T-helper 1 cell (primary cell): ENCODE data around the gene VAV1.
"Not testable (repeated sequence)": the region's sequence is repeated elsewhere in the genome, so short reads cannot be mapped to it uniquely, and the experiment has no call there.

ENCODE experiments used
- DNase-seq, 5 donors: peaks; one replicate each; pipeline ENCODE4 v3.0.0-alpha.2; 2012 to 2020

Gene VAV1

DNA sequence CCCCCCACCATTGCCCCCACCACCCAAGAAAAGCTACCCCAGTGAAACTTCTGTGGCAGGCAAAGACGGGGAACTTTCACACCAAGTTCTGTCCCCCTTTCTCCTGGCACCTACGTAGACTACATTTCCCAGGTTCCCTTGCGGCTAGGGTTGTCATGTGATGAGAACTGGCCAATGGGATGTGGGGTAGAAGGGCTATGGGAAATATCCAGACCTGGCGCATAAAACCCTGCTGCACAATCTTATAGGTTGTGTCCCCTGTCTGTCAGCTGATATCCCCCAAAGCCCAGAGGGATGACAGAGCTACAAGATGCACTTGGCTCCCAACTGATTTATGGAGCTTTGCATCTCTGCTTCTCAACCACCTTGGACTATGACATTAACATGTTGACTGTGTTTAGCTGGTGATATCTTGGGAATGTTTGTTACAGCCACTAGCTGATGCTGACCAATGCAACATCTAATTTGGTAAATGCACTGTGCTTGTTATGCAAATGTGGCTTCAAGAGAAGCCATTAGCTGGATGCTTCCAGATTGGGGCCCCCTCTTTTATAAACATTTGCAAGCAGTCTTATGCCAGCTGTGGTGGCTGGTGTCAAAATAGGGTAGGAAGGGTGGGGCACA, 11.3 kb upstream of the VAV1 start:
- no peak for DNase-seq

GRCh38 chr19:6762253-6762797, 10.2 kb upstream of the VAV1 start:
- not testable (repeated sequence) for DNase-seq

DNA sequence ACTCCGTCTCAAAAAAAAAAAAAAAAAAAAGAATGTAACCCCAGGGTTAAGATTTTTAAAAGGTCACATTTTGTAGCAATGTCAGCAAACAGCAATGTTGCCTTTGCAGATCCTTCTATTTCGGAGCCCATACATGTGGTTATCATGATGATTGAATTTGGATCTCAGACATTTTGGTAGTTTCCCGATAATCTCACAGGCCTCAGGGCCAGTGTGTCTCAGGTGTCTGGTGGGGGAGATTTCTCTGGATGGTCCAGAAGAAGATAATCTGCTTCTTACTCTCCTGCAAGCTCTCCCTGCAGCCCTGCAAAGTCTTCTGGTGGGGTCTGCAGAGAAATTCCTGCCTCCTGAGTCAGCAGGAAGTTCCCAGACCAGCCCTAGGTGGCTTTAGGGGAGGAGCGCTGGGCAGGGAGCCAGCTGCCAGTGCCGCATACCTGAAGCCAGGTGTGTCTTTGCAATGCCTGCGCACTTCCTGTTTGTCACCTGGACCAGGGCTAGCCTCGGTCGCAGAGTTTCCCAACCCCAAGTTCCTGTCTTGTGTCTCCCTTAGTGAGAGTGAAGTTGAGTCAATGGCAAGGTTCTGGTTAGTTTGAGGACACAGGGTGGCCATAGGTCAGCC, 6.7 kb upstream of the VAV1 start:
- peak in 1 of 5 donors; percentile 32 for DNase-seq

DNA sequence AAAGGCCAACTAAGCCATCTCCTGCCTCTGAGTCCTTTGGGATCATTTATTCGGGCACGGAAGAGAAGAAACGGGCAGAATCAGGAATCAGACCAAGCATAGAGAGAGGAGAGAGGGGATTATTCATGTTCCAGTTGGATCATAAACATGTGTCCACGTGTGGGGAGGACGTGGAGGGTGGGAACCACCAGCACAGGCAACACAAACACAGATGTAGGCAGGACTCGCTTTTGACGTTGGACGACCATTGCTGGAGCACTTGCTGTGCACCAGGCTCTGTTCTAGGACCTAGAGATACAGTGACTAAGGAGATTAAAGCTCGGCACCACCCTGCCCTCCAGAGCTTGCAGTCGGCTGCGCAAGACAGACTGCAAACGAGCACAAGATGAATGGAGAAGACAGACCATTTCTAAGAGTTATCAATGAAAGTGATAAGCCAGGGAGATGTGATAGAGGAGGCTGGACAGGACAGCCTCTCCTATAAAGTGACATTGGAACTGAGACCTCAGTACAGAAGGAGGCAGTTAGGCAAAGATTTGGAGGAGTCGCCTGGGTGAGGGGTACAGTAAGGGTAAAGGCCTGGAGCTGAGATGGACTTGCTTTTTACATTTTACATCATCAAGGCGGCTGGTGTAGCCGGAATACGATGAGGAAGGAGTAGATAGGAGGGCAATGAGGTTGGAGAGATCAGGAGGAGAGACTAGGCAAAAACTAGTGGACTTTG, 6.0 kb upstream of the VAV1 start:
- peak in 1 of 5 donors; percentile 31 for DNase-seq

- no peak for DNase-seq
These were observed 5.5 kb upstream of the VAV1 start for GRCh38 chr19:6767081-6767356.

- peak; percentile 88 to 96 (median 92) for DNase-seq
These were observed 4.9 kb upstream of the VAV1 start, which contains the start of gene SH2D3A for GRCh38 chr19:6767357-6768235. SH2D3A (minus strand) TSS chr19:6767435; CDS start chr19:6763748, 3,687 bp downstream.

DNA sequence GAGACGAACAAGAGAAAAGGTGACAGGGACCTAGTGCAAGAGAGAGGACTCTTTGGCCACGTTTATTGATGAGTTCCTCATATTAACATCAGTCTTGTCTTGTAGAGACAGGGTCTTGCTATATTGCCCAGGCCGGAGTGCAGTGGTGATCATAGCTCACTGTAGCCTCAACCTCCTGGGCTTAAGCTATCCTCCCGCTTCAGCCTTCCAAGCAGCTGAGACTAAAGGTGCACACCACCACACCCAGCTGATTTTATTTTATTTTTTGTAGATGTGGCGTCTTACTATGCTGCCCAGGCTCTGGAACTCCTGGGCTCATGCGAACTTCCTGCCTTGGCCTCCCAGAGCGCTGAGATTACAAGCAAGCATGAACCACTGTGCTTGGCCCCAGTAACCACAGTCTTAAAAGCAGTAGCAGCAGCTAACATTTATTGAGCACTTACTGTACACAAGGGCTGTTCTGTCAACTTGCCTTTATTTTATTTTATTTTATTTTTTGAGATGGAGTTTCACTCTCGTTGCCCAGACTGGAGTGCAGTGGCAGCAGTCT, 4.2 kb upstream of the VAV1 start:
- DNase-seq: peak in 2 of 5 donors; percentile 18 to 40

DNA sequence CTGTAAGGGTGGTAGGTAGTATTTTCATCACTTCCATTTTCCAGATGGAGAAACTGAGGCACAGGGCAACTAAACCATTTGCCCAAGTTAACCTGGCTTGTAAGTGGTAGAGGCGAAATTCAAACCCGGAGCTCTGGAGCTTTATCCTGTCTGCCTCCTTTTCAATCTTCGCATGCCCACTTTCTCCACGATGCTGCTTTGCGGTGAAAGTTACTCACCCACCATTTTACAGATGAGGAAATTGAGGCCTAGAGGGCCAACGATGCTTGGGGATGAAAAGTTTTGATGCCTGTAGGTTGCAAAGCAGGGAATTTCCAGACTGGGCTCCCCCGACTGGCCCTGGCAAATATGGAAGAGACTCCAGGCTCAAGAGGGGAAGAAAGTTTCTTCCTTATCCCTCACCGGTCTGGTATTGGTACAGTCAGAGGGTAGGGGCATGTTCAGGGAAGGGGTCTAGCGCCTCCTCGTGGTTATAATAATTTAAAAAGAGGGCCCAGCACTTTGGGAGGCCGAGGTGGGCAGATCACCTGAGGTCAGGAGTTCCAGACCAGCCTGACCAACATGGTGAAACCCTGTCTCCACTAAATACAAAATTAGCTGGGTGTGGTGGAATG, 3.4 kb upstream of the VAV1 start:
- no peak for DNase-seq

DNA sequence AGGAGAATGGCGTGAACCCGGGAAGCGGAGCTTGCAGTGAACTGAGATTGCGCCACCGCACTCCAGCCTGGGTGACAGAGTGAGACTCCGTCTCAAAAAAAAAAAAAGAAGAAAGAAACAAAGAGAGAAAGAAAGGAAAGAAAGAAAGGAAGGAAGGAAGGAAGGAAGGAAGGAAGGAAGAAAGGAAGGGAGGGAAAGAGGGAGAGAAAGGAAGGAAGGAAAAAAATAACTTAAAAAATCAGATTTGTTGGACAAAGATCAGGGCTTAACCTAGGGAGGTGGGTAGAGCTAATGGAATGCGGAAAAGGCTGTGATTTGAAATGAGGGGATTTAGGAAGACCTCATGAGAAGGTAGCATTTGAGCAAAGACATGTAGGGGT, 870 bp upstream of the VAV1 start:
- DNase-seq: not testable (repeated sequence)

GRCh38 chr19:6772866-6773322, 386 bp downstream of the VAV1 start:
- DNase-seq: no peak

DNA sequence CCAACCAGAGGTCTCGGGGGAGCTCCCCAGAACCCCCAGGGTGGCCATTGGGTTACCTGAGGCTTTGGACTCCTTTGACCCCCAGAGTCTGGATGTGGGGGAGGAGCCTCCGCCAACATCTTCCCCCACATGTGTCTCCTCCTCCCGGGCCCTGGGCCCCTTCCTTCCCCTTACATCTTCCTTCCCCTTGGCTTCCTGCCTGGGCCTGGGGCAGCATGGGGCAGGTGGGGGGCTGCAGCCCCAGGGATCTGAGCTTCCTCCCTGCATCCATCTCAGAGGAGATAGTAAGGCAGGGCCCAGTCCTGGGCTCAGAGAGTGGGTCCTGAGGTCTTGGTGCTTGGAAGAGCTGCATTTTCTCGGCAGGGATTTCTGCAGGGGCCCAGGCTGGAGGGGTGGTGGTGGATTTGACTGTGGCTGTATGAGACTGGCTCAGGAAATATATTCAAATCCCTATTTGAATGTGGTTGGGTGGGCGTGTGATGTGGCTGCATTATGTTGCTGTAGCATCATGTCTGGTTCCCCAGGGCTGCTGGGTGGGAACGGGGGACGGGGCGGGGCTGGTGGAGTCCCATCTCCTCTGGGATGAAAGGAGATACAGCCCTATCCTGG, 919 bp downstream of the VAV1 start:
- DNase-seq: peak in 3 of 5 donors; percentile 35 to 55 (median 37)

DNA sequence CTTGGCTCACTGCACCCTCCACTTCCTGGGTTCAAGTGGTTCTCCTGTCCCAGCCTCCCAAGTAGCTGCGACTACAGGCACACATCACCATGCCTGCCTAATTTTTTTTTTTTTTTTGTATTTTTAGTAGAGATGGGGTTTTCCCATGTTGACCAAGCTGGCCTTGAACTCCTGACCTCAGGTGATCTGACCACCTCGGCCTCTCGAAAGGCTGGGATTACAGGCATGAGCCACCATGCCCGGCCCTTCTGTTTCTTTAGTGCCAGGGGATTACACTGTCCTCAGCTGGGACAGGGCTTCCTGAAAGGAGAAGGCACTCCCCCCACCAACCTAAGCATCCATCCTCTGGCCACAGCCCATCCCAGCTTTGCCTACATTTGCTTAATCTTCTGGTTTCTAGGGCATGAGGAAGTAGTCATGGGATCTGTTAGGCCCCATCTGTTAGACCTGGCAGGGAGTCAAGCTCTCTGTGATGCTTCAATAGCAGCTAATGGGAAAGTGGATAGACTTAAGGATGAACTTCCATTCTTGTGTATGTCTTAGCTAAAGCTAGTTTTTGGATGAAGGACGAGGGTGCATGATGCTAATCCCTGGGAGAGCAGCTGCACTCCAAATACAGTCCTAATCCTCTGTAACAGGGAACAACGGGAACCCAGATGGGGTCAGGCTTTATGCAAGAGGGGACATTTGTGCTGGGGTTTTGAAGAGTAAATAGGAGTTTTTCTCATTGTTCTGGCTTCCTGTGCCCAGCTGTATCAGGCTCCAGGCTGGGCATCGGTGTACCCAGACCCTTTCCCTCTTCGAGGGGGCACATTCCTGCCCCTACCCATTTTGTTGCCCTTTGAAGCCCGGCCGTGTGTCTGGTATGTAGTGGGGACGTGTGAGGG, 2.6 kb downstream of the VAV1 start:
- no peak for DNase-seq

DNA sequence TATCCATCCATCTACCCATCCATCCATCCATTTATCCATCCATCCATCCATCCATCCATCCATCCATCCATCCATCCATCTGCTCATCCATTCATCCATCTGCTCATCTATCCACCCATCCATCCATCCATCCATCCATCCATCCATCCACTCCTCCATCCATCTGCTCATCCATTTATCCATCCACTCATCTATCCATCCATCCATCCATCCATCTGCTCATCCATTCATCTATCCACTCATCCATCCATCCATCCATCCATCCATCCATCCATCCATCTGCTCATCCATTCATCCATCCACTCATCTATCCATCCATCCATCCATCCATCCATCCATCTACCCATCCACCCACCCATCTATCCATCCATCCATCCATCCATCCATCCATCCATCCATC, 3.5 kb downstream of the VAV1 start:
- DNase-seq: not testable (repeated sequence)

GRCh38 chr19:6776999-6777398, 4.5 kb downstream of the VAV1 start:
- DNase-seq: no peak

DNA sequence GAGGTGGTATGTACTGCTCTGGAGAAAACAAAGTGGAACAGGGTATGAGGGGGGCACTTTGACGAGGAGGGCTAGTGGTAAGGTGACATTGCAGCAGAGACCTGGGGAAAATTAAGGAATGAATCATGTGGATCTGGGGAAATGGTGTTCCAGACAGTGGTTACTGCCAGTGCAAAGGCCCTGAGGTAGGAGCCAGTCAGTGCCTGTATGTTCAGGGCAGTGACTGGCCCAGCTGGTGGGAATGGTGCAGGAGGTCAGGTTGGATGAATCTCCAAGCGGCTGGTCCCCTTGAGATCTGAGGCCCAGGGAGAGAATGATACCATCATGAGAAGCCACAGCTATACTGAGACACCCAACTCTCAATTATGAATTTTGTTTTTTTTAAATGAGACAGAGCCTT, 4.9 kb downstream of the VAV1 start:
- DNase-seq: no peak

DNA sequence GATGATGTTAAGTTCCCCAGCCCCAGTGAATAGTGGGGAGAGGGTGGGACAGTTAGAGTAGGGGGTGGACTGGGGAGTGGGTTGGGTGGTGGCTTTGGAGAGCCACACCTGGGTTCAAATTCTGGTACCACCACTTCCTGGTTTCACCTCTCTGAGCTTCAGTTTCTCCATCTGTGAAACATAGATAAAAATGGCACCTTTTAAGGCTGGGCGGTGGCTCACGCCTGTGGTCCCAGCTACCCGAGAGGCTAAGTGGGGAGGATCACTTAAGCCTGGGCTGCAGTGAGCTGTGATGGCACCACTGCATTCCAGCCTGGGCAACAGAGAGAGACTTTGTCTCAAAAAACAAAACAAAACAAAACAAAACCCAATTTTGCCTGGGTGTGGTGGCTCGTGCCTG, 5.9 kb downstream of the VAV1 start:
- DNase-seq: no peak

- no peak for DNase-seq
These were observed 6.7 kb downstream of the VAV1 start for GRCh38 chr19:6779206-6779605.

GRCh38 chr19:6787393-6787792, 14.9 kb downstream of the VAV1 start:
- no peak for DNase-seq

GRCh38 chr19:6788896-6789295, 16.4 kb downstream of the VAV1 start:
- no peak for DNase-seq
